ENCODE results near the gene RGS11.

Gene RGS11

DNA sequence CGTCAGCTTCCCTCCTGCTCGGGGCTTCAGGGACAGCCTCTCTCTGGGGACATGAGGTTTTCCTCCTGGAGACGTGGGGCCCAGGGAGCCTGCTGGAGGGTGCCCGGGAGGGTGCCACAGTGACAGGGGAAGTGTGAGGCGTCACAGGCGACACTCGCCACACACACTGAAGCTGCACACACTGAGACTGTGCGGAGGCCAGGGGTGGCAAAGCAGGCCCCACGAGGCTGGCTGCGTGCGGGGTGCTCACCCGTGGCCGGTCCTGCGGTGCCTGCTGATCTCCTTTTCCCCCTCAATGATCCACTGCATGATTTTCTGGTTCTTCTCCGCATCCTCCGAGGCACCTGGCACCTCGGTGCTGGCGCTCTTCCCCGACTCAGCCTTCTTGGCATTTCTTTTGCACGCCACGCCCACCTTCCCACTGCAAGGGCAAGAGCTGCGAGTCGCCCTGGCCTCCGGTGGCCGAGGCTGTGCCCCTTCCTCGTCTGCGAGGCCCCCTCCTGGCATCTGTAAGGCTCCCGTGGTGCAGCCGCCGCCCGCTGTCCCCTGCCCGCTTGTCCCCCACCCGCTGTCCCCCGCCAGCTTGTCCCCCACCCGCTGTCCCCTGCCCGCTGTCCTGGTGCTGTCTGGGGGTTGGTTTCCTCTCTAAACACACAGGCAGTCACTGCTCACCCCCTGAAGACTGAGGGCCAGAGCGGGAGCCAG, 21.2 kb upstream of the RGS11 start:
- no peaks in the 10 kb centered on the region for H3K27me3 ChIP-seq (ENCODE audit: control insufficient read depth, insufficient read depth, low read length)
- H3K9me3 ChIP-seq (ENCODE audit: control insufficient read depth, insufficient read depth, low read length), result no peaks in the 10 kb centered on the region
- no peak overlapping the region for H3K4me3 ChIP-seq (ENCODE audit: low read length)
- H3K4me1 ChIP-seq (ENCODE audit: control insufficient read depth, insufficient read depth, low read length), result no peaks in the 10 kb centered on the region
- DNase-seq (ENCODE audit: low read depth, low spot score), result no peak
- no CpG with 5 or more reads among the region's 37 CpGs for WGBS (ENCODE audit: insufficient coverage, insufficient read length)
- no peak overlapping the region for H3K27ac ChIP-seq (ENCODE audit: low read length)
- peaks cover 20% of the 10 kb centered on the region for H3K36me3 ChIP-seq (ENCODE audit: control insufficient read depth, insufficient read depth, low read length)

DNA sequence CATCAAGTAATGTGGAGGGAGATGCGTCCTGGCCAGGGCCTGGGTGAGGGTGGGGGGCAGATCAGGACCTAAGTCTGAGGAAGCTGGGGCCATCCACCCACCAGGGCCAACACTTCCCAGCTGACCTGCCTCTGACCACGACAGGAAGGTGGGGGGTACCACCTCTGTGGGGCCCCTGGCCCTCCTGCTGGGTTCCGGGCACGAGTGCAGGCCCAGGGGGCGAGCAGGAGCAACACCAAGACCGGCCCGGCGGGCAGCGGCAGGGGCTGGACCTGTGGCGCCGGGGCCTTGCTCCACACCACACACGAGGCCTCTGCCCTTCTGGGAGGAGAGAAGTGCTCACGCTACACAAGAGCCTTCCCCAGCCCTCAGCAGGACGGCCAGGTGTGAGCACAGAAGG, 20.5 kb upstream of the RGS11 start:
- Histone ChIP-seq H3K36me3 (ENCODE audit: control insufficient read depth, insufficient read depth, low read length) (peaks cover 25% of the 10 kb centered on the region), H3K27me3 (ENCODE audit: control insufficient read depth, insufficient read depth, low read length) (no peaks in the 10 kb centered on the region), H3K27ac (ENCODE audit: low read length) (no peak overlapping the region), H3K4me3 (ENCODE audit: low read length) (no peak overlapping the region), H3K4me1 (ENCODE audit: control insufficient read depth, insufficient read depth, low read length) (no peaks in the 10 kb centered on the region), H3K9me3 (ENCODE audit: control insufficient read depth, insufficient read depth, low read length) (no peaks in the 10 kb centered on the region)
- no CpG with 5 or more reads among the region's 14 CpGs for WGBS (ENCODE audit: insufficient coverage, insufficient read length)
- DNase-seq (ENCODE audit: low read depth, low spot score), result no peak

DNA sequence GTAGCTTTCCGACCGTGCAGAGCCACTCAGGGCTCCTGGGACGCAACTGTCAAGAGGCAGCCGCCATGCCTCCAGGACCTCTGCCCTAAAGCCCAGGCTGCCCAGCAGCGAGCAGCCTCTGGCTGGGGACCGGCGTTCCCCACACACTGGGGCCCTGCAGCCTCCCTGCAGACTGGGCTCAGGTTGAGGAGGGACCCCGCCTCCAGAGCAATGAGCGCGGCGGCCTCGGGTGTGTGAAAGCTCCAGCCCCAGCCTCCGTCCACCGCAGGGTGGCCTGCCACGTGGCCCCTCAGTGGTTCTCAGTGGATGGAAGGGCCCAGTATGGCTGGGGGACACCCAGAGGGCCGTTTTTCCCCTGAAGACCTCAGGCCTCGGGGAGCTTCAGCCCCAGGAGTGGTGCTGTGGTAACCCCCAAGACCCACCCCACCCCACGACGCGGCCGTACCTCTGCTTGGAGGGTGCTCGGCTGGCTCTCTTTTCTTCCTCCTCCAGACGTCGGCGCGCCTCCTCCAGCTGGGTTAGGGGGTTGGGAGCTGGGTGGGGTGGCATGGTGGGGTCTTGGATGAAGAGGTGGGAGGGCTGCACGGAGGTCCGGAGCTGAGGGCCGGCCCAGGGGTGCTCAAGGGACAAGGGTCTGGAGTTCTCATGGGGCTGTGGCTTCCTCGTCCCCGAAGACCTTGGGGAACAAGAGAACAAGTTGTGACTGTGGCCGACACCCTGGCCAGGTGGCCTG, 17.5 kb upstream of the RGS11 start:
- H3K4me1 ChIP-seq (ENCODE audit: control insufficient read depth, insufficient read depth, low read length), result no peaks in the 10 kb centered on the region
- WGBS (ENCODE audit: insufficient coverage, insufficient read length), result no CpG with 5 or more reads among the region's 32 CpGs
- peaks cover 37% of the 10 kb centered on the region for H3K36me3 ChIP-seq (ENCODE audit: control insufficient read depth, insufficient read depth, low read length)
- no peak overlapping the region for H3K4me3 ChIP-seq (ENCODE audit: low read length)
- H3K27me3 ChIP-seq (ENCODE audit: control insufficient read depth, insufficient read depth, low read length), result no peaks in the 10 kb centered on the region
- no peak for DNase-seq (ENCODE audit: low read depth, low spot score)
- no peaks in the 10 kb centered on the region for H3K9me3 ChIP-seq (ENCODE audit: control insufficient read depth, insufficient read depth, low read length)
- no peak overlapping the region for H3K27ac ChIP-seq (ENCODE audit: low read length)

DNA sequence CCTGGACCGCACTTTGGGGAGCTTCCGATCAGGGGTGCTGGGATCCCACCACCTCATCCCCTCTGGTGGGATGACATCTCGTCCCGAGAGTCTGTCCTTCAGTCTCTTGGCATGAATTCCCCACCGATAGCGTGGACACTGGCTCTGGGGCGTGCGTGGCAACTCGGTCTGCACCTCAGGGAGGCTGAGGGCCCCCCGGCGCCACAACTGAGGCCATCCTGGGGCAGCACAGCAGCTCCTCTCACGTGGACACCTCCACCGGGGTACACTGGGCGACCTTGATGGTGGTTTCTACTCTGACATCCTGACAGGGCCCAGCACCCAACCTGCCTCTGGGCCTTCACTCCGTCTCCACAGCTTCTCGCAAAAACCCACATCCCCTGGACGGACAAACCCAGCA, 15.8 kb upstream of the RGS11 start:
- no peaks in the 10 kb centered on the region for H3K4me1 ChIP-seq (ENCODE audit: control insufficient read depth, insufficient read depth, low read length)
- WGBS (ENCODE audit: insufficient coverage, insufficient read length), result no CpG with 5 or more reads among the region's 17 CpGs

DNA sequence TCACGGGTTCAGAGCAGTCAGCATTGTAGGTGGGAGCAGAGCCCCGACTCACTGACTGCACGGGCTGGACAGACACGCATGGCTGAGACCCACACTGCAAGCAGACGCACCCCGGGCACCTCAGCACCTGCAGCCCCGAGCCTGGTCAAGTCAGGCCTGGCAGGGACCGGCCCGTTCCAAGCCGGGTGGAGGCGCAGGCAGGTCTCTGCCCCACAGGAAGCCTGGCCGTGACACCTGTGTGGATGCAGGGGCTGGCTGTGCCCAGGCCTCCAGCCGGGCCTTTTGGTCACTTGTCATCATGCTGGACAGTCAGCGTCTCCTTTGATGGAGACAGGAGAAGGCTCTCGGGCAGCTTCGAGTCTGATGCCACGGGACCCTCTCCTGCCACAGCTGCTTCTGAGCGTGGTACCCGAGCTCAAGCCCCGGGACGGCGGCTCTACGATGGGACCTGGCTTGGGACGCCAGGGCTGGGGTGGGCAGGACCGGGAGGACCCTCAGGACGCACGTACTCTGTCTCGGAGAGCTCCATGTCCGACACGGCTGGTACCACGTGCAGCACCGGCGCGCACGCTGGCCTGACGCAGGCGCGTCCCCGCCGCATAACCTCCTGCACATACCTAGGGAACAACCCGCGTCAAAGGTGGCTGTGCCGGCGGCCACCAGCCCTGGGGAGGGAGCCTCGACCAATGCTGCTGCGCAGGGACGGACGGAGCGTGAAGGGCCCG, 15.1 kb upstream of the RGS11 start:
- no peak overlapping the region for H3K4me3 ChIP-seq (ENCODE audit: low read length)
- H3K36me3 ChIP-seq (ENCODE audit: control insufficient read depth, insufficient read depth, low read length), result peaks cover 37% of the 10 kb centered on the region
- no peak for DNase-seq (ENCODE audit: low read depth, low spot score)
- WGBS (ENCODE audit: insufficient coverage, insufficient read length), result no CpG with 5 or more reads among the region's 50 CpGs
- H3K27ac ChIP-seq (ENCODE audit: low read length), result no peak overlapping the region
- H3K27me3 ChIP-seq (ENCODE audit: control insufficient read depth, insufficient read depth, low read length), result no peaks in the 10 kb centered on the region
- no peaks in the 10 kb centered on the region for H3K4me1 ChIP-seq (ENCODE audit: control insufficient read depth, insufficient read depth, low read length)
- H3K9me3 ChIP-seq (ENCODE audit: control insufficient read depth, insufficient read depth, low read length), result no peaks in the 10 kb centered on the region

More for the DNA sequence above, 15.8 kb upstream of the RGS11 start:
- no peaks in the 10 kb centered on the region for H3K27me3 ChIP-seq (ENCODE audit: control insufficient read depth, insufficient read depth, low read length)
- DNase-seq (ENCODE audit: low read depth, low spot score), result no peak
- no peak overlapping the region for H3K27ac ChIP-seq (ENCODE audit: low read length)
- peaks cover 35% of the 10 kb centered on the region for H3K36me3 ChIP-seq (ENCODE audit: control insufficient read depth, insufficient read depth, low read length)
- H3K4me3 ChIP-seq (ENCODE audit: low read length), result no peak overlapping the region
- no peaks in the 10 kb centered on the region for H3K9me3 ChIP-seq (ENCODE audit: control insufficient read depth, insufficient read depth, low read length)

DNA sequence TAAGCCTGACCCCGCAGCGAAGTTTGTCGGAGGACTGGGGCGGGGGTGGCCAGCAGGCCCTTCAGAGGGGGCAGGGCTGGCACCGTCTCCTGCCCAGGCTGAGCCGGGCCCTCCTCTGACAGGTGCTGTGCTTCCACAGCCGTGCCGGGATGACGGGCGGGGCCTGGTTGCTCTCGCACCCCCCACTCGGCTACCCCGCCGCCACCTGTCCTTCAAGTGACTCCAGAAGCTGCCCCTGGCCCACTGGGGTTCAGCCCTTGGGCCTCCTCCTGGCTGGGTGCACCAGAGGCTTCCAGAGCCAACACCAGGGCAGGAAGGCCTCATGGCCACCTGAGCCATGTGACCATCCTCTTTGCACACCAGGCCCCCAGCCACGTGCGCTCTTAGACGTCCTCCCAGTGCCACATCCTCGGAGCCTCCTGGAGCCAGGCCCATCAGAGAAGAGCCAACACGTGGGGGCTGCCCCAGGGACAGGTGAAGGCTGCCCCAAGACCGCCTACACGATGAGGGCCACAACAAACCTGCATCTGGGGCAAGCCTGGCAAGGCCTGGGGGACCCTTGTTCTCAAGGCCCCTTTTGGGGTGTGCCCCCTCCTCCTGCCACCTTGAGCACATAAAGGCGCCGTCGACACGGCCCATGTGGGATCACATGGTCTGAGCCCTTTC, 14.4 kb upstream of the RGS11 start:
- Histone ChIP-seq H3K27ac (ENCODE audit: low read length) (no peak overlapping the region), H3K27me3 (ENCODE audit: control insufficient read depth, insufficient read depth, low read length) (no peaks in the 10 kb centered on the region), H3K9me3 (ENCODE audit: control insufficient read depth, insufficient read depth, low read length) (no peaks in the 10 kb centered on the region), H3K4me3 (ENCODE audit: low read length) (no peak overlapping the region), H3K36me3 (ENCODE audit: control insufficient read depth, insufficient read depth, low read length) (peaks cover 37% of the 10 kb centered on the region), H3K4me1 (ENCODE audit: control insufficient read depth, insufficient read depth, low read length) (no peaks in the 10 kb centered on the region)
- WGBS (ENCODE audit: insufficient coverage, insufficient read length), result no CpG with 5 or more reads among the region's 25 CpGs
- no peak for DNase-seq (ENCODE audit: low read depth, low spot score)

DNA sequence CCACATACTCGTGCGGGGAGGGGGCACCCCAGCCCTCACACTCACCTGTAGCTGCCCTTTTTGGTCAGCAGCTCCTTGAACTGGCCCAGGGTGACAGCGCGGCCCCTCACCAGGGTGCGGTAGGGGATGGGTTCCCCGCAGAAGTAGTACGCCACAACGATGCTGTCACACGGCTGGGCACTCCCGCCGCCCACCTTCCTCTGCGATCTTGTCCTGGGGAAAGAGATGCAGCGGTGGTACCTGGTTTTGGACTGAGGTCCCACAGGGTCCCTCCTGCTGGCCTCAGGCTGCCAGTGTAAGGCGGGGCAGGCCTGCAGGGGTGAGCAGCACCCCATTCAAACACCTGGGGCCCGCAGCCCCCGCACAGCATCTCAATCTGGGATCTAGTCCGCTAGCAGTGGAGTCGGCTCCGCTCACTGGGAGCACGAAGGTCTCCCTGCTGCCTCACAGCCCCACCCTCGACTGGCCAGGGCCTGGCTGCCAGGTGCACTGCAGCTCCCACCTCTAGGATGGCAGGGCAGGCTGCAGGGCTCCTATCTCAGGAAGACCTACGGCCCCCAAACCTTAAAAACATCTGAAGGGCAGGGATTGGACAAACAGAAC, 13.8 kb upstream of the RGS11 start:
- no CpG with 5 or more reads among the region's 22 CpGs for WGBS (ENCODE audit: insufficient coverage, insufficient read length)
- H3K36me3 ChIP-seq (ENCODE audit: control insufficient read depth, insufficient read depth, low read length), result peaks cover 37% of the 10 kb centered on the region

DNA sequence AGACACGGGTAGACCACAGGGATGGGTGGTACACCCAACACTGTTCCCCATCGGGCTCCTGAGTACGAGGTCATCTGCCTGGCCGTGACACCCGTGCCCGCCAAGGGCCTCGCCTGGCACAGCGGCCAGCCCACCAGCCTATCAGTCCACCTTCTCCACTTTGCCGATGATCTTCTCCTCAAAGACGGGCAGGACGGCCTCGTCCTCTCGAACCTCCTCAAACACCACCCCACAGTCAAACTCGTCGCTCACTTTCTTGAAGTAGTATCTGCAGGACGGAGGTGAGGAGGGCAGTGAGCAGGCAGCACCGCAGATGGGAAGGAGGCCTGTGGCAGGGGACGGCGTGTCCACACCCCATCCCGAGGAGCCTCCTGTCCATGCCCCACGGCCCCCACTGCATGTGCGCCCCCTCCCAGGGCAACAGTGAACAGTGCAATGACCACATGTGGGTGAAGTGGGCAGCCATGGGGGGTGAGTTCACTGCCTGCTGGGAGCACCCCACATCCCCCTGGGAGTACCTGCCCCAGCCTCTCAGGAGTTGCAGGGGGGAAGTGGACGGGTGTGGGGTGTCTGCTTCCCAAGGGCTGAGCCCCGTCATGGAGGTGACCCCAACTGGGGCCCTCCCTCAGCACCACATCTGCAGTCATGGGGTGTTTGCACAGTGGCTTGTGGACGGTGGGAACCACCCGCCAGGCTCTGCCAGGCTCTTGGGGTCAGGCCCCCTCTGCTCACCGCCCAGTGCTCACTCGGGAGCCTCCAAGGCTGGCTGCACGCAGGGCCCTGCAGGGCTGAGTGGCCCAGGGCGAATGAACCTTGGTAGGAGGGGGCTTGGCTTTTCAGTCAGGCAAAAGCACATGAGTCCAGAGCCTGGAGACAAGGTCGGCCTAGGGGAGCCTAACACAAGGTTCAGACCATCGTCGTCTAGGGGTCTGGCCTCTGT, 12.5 kb upstream of the RGS11 start:
- no peak overlapping the region for H3K27ac ChIP-seq (ENCODE audit: low read length)
- no peaks in the 10 kb centered on the region for H3K9me3 ChIP-seq (ENCODE audit: control insufficient read depth, insufficient read depth, low read length)
- no peak for DNase-seq (ENCODE audit: low read depth, low spot score)
- no peak overlapping the region for H3K4me3 ChIP-seq (ENCODE audit: low read length)
- H3K4me1 ChIP-seq (ENCODE audit: control insufficient read depth, insufficient read depth, low read length), result no peaks in the 10 kb centered on the region
- no CpG with 5 or more reads among the region's 33 CpGs for WGBS (ENCODE audit: insufficient coverage, insufficient read length)
- peaks cover 34% of the 10 kb centered on the region for H3K36me3 ChIP-seq (ENCODE audit: control insufficient read depth, insufficient read depth, low read length)
- H3K27me3 ChIP-seq (ENCODE audit: control insufficient read depth, insufficient read depth, low read length), result no peaks in the 10 kb centered on the region

More for the DNA sequence above, 13.8 kb upstream of the RGS11 start:
- Histone ChIP-seq H3K4me3 (ENCODE audit: low read length) (no peak overlapping the region), H3K4me1 (ENCODE audit: control insufficient read depth, insufficient read depth, low read length) (no peaks in the 10 kb centered on the region), H3K27ac (ENCODE audit: low read length) (no peak overlapping the region), H3K9me3 (ENCODE audit: control insufficient read depth, insufficient read depth, low read length) (no peaks in the 10 kb centered on the region), H3K27me3 (ENCODE audit: control insufficient read depth, insufficient read depth, low read length) (no peaks in the 10 kb centered on the region)
- DNase-seq (ENCODE audit: low read depth, low spot score), result no peak

DNA sequence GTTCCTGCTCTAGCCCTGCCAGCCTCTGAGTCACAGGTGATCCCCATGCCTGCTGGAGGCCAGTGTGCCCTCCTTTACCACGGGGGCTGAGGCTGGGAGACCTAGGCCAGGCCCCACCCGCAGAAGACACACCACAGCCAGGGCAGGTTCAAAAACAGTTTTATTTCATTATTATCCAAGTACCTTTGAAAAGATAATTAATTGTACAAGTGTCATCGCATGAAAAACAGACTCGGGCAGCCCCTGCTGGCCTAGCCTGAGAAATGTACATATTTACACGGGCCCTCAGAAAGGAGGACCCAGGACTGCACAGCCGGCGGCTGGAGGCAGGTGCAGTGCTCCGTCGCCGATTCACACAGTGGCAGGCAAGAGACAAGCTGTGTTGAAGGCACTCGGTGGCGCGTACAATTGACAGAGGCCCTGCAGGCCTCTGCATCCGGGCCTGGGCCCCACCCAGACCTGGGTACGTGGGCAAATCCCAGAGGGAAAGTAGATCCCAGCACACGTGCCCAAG, 11.6 kb upstream of the RGS11 start:
- Histone ChIP-seq H3K9me3 (ENCODE audit: control insufficient read depth, insufficient read depth, low read length) (no peaks in the 10 kb centered on the region), H3K4me1 (ENCODE audit: control insufficient read depth, insufficient read depth, low read length) (no peaks in the 10 kb centered on the region), H3K27ac (ENCODE audit: low read length) (no peak overlapping the region), H3K4me3 (ENCODE audit: low read length) (no peak overlapping the region), H3K27me3 (ENCODE audit: control insufficient read depth, insufficient read depth, low read length) (no peaks in the 10 kb centered on the region), H3K36me3 (ENCODE audit: control insufficient read depth, insufficient read depth, low read length) (peaks cover 28% of the 10 kb centered on the region)
- no CpG with 5 or more reads among the region's 16 CpGs for WGBS (ENCODE audit: insufficient coverage, insufficient read length)
- DNase-seq (ENCODE audit: low read depth, low spot score), result no peak
